GM13976 (cell line): ENCODE measurements around the gene FREM2.

ENCODE experiments used
- DNase-seq: peaks from one replicate; pipeline ENCODE4 v3.0.0; 2012; ENCODE audit warnings: low spot score
- in situ Hi-C: fragments of 300-500 bp; cut with MboI; formaldehyde crosslinking; loops from one replicate; pipeline ENCODE4 v1.12.0; 2022; ENCODE audit warnings: low sequenced_read_pairs, mixed read lengths, inconsistent platforms; ENCODE audit not compliant: unreplicated experiment
- TF ChIP-seq, protein P1 (sequence below): IDR thresholded peaks from 2 replicates; pipeline ENCODE4 v1.5.1; 2012; ENCODE audit warnings: borderline replicate concordance, mild to moderate bottlenecking; ENCODE audit not compliant: insufficient read depth; ENCODE audit errors: extremely low read depth, missing control alignments, control extremely low read depth

FREM2 gene

DNA sequence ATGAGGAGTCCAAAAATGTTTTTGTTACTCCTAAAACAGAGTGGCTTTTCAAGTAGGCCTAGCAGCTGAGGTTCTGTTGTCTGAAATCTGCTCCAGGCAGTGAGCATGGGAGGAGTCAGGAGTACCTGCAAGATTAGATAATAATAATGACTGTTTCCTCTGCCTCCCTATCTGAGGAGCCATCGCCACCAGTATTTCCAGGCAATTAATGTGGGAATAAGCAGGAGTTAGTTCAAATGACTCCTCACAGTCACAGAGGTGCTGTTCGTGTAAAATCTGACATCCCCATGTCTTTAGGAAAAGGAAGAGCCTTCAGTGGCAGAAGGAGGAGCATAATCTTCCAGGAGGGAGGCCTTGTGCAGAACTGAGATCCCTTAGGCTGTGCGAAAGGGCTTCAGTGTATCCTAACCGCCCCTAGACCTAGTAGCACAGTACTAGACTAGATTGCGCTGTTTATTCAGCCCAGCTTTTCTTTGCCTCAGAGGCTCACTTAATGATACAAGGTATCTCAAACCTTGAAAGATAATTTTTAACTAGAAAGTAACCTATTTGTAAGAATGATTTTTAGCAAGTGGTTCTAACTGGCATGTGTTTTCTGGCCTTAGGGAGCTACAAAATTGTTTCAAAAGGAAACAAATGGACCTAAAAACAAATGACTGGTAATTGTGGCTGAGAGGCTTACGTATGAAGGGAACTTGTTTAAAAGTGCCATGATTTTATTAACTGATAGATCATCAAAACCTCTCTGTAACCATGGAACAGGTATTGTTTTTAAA is 49.0 kb downstream of the FREM2 start:
- in situ Hi-C loops: no loop called here
- TF ChIP-seq, protein P1, sequence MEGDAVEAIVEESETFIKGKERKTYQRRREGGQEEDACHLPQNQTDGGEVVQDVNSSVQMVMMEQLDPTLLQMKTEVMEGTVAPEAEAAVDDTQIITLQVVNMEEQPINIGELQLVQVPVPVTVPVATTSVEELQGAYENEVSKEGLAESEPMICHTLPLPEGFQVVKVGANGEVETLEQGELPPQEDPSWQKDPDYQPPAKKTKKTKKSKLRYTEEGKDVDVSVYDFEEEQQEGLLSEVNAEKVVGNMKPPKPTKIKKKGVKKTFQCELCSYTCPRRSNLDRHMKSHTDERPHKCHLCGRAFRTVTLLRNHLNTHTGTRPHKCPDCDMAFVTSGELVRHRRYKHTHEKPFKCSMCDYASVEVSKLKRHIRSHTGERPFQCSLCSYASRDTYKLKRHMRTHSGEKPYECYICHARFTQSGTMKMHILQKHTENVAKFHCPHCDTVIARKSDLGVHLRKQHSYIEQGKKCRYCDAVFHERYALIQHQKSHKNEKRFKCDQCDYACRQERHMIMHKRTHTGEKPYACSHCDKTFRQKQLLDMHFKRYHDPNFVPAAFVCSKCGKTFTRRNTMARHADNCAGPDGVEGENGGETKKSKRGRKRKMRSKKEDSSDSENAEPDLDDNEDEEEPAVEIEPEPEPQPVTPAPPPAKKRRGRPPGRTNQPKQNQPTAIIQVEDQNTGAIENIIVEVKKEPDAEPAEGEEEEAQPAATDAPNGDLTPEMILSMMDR: no peak
- DNase-seq: no peak

DNA sequence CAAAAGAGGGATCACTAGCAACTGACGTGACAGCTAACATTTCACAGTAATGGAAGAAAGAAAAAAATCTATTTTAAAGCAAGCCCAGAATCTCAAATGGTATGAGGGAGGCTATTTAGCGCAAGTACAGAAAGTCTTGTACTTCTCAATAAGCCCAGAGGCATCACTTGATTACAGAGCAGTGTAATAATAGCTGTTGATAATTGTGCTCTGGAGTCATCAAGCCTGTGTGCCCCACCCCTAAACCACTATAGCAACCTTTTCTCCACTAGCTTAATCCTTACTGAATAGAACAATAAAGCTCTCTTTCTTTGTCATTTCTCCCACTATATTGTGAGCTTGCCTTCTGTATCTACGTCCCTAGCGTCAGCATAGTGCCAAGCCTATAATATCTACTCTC is 56.6 kb downstream of the FREM2 start:
- in situ Hi-C loops: no loop called here
- no peak for DNase-seq

DNA sequence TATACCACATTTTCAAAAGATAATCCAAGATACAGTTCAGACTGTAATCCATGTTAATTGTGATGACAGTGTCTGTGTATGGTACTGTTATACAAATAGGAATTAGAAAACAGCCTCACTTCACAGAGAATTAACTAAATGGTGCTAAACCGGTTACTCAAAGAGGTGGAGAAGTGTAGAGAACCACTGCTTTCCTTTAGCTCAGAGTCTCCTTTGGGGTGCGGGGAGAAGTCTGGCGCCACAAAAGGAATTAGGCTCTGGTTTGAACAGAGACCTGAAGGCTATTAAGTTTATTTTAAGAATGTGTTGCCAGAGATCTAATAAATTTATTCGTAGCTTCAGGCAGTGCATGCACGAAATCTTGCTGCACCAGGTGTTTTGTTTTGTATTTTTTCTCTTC is 65.8 kb downstream of the FREM2 start:
- no peak for DNase-seq
- TF ChIP-seq, protein P1: no peak
- in situ Hi-C loops: no loop called here

More for the DNA sequence above, 56.6 kb downstream of the FREM2 start:
- TF ChIP-seq, protein P1: no peak

DNA sequence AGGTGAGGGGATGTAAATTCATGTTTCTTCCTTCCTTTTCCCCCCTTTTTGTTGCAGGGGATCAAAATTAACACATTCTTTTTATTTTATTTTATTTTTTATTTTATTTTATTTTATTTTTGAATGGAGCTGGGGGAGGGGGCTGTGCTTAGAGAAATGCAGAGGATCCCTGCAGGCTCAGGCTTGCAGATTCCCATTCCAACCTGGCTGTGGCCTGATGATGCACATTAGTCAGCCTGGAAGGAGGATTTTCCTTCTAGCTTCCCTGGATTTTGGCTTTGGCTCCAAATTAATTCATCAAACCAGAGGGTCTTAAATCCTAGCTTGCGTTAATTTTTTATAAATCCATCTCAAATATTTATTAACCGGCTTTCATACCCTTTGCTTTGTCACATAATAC is 67.0 kb downstream of the FREM2 start:
- no peak for DNase-seq
- in situ Hi-C loops: no loop called here
- TF ChIP-seq, protein P1: no peak

DNA sequence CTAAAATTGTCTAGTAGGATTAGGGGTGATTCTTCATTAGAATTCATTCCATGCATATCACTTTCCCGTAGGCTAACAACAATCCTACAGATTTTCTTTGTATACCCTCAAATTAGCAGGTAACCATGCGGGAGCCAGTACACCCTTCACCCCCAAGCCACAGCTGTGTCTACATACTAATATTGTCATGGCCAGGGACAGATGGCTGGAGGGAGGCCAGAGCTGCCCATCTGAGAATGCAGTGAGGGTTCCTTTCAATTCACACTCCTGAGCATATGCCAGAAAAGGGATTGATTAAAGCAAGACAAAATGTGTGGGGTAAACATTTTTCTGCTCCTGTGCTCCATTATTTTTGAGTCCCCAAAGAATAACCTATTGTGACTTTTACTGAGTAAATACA is 68.9 kb downstream of the FREM2 start:
- no peak for DNase-seq
- in situ Hi-C loops: no loop called here
- TF ChIP-seq, protein P1: no peak

DNA sequence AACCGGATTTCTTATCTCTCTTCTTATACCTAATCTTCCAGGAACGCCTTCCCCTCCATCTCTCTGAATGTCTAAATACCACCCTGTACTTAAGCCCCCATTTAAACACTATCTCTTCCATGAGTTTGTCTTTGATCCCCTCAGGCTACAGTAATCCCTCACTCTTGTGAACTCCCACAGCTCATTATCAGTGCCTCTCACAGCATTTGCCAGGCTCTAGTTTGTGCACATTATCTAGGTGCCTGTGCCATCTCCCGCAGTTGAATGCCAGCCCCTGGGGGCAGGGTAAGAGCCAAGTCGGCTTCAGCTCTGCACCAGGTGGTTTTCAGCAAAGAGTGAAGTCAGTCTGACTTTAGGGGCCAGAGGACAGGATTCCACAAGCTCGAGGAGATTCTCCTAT is 71.4 kb downstream of the FREM2 start:
- in situ Hi-C loops: no loop called here
- TF ChIP-seq, protein P1: no peak
- no peak for DNase-seq
